Measurements from ENCODE around the gene SPEF2.

SPEF2 gene, protein sequence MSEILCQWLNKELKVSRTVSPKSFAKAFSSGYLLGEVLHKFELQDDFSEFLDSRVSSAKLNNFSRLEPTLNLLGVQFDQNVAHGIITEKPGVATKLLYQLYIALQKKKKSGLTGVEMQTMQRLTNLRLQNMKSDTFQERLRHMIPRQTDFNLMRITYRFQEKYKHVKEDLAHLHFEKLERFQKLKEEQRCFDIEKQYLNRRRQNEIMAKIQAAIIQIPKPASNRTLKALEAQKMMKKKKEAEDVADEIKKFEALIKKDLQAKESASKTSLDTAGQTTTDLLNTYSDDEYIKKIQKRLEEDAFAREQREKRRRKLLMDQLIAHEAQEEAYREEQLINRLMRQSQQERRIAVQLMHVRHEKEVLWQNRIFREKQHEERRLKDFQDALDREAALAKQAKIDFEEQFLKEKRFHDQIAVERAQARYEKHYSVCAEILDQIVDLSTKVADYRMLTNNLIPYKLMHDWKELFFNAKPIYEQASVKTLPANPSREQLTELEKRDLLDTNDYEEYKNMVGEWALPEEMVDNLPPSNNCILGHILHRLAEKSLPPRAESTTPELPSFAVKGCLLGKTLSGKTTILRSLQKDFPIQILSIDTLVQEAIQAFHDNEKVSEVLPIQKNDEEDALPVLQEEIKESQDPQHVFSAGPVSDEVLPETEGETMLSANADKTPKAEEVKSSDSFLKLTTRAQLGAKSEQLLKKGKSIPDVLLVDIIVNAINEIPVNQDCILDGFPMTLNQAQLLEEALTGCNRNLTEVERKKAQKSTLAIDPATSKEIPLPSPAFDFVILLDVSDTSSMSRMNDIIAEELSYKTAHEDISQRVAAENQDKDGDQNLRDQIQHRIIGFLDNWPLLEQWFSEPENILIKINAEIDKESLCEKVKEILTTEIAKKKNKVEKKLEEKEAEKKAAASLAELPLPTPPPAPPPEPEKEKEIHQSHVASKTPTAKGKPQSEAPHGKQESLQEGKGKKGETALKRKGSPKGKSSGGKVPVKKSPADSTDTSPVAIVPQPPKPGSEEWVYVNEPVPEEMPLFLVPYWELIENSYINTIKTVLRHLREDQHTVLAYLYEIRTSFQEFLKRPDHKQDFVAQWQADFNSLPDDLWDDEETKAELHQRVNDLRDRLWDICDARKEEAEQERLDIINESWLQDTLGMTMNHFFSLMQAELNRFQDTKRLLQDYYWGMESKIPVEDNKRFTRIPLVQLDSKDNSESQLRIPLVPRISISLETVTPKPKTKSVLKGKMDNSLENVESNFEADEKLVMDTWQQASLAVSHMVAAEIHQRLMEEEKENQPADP (N-terminal part only)

DNA sequence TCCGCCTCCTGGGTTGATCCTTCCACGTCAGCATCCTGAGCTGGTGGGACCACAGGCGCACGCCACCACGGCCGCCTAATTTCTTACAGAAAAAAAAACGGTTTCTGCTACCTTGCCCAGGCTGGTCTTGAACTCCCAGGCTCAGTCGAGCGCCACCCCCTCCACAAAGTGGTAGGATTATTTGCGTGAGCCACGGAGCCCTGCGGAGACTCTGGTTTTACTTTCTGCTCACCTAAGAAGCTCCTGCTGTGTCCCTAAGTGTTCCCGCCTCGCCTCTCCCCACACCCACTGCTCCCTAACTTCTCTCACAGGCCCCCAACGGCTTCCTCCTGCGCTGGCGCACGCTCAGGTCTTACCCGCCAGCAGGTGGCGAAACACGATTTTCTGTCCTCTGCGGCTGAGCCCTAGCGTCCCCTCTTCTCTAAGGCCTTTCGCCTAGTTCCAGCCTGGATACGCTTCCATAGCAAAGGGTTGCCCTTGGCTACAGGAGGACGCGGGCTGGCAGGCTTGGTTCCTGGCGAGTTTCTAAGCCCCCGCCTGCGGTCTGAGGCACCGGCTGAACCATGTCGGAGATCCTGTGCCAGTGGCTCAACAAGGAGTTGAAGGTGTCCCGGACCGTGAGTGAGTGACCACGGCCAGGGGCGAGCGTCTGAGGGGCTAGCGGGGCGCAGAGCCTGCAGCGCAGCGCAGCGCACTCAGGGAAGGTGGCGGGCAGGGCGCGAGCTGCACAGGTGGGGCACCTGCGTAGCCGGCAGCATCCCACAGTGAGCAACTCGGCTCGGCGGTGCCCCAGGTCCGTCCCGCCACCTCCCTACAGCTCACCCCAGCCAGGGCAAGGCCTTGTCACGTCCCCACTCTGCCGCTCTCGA is at the start of gene SPEF2:
Gene SPEF2, plus strand, starts transcription at position 429 of the 869 bp plus-strand sequence. Its CDS starts 135 bp downstream, at position 564.
- Histone ChIP-seq H3K9ac (ENCODE audit: insufficient read length, low read depth) (peak within 1 kb of the TSS; percentile 67), H3K9me3 (ENCODE audit: insufficient read depth, low read length) (no peaks in the 10 kb centered on the region), H3K4me3 (ENCODE audit: insufficient read length, low read depth) (peak within 1 kb of the TSS; percentile 85), H3K27me3 (ENCODE audit: insufficient read depth, insufficient read length) (peaks cover 14% of the 10 kb centered on the region), H3K4me1 (ENCODE audit: insufficient read depth, insufficient read length) (no peaks in the 10 kb centered on the region), H3K36me3 (ENCODE audit: insufficient read depth, insufficient read length, low read length) (no peaks in the 10 kb centered on the region)
- no peak for TF ChIP-seq SUZ12 (IDR thresholded peaks at IDR 0.05; ENCODE audit: extremely low read depth, insufficient read depth, insufficient read length)
- TF ChIP-seq ZNF274 (IDR thresholded peaks at IDR 0.05; ENCODE audit: low read depth, low read length) = no peak
- TF ChIP-seq YY1 (IDR thresholded peaks at IDR 0.05; ENCODE audit: insufficient read depth, insufficient read length) = no peak
- DNase-seq (ENCODE audit: low read depth, low spot score) = peak; percentile 82

DNA sequence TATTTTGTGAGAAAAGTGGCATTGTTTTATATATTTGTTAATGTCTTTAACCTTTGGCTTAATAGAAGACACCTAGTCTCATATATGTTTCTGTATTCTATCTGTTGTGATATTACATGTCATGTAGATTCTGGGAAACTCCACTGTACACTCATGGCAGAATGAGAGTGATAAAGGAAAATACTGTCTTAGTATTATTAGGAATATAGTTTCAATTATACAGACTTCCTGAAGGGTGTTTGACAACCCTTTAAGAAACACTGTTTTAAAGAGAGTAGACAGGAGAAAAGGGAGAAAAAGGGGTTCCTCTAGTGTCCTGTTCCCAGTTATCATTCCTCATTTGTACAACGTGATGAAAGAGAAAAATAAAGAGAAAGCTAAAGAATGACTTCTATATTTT is 42.1 kb upstream of the SPEF2 start:
- no peaks in the 10 kb centered on the region for H3K9me3 ChIP-seq (ENCODE audit: insufficient read depth, low read length)
- no peaks in the 10 kb centered on the region for H3K4me1 ChIP-seq (ENCODE audit: insufficient read depth, insufficient read length)
- no peak for DNase-seq (ENCODE audit: low read depth, low spot score)
- no peaks in the 10 kb centered on the region for H3K36me3 ChIP-seq (ENCODE audit: insufficient read depth, insufficient read length, low read length)
- no peak overlapping the region for H3K4me3 ChIP-seq (ENCODE audit: insufficient read length, low read depth)
- H3K9ac ChIP-seq (ENCODE audit: insufficient read length, low read depth) = no peak overlapping the region
- no peaks in the 10 kb centered on the region for H3K27me3 ChIP-seq (ENCODE audit: insufficient read depth, insufficient read length)
- no peak for TF ChIP-seq SUZ12 (IDR thresholded peaks at IDR 0.05; ENCODE audit: extremely low read depth, insufficient read depth, insufficient read length)
- no peak for TF ChIP-seq YY1 (IDR thresholded peaks at IDR 0.05; ENCODE audit: insufficient read depth, insufficient read length)
- TF ChIP-seq ZNF274 (IDR thresholded peaks at IDR 0.05; ENCODE audit: low read depth, low read length) = no peak

DNA sequence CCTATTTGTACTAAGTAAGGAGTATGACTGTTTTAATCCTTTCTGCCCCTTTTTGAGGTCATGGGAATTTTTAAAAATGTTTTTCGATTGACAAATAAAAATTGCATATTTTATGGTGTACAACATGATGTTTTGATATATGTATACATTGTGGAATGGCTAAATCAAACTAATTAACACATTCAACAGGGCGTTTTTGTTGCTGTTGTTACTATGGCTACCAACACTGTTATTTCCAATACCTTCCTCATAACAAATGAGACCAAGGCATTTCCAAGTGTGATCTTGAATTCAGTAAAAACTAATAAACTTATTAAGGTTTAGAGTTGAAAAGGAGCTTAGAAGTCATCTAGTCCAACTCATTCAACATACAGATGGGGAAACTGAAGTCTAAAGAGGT is 30.2 kb upstream of the SPEF2 start:
- Histone ChIP-seq H3K4me3 (ENCODE audit: insufficient read length, low read depth) (no peak overlapping the region), H3K4me1 (ENCODE audit: insufficient read depth, insufficient read length) (no peaks in the 10 kb centered on the region), H3K36me3 (ENCODE audit: insufficient read depth, insufficient read length, low read length) (no peaks in the 10 kb centered on the region), H3K27me3 (ENCODE audit: insufficient read depth, insufficient read length) (no peaks in the 10 kb centered on the region), H3K9ac (ENCODE audit: insufficient read length, low read depth) (no peak overlapping the region), H3K9me3 (ENCODE audit: insufficient read depth, low read length) (no peaks in the 10 kb centered on the region)
- no peak for DNase-seq (ENCODE audit: low read depth, low spot score)
- TF ChIP-seq YY1 (IDR thresholded peaks at IDR 0.05; ENCODE audit: insufficient read depth, insufficient read length) = no peak
- no peak for TF ChIP-seq SUZ12 (IDR thresholded peaks at IDR 0.05; ENCODE audit: extremely low read depth, insufficient read depth, insufficient read length)
- no peak for TF ChIP-seq ZNF274 (IDR thresholded peaks at IDR 0.05; ENCODE audit: low read depth, low read length)

DNA sequence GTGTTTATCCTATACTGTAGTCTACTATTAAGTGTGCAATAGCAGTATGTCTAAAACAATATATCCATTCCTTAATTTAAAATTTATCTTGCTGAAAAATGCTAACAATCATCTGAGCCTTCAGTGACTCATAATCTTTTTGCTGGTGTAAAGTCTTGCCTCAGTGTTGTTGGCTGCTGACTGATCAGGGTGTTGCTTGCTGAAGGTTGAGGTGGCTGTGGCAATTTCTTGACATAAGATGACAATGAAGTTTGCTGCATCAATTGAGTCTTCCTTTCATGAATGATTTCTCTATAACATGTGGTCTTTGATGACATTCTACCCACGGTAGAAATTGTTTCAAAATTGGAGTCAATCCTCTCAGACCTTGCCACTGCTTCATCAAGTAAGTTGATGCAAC is 24.3 kb upstream of the SPEF2 start:
- H3K36me3 ChIP-seq (ENCODE audit: insufficient read depth, insufficient read length, low read length) = no peaks in the 10 kb centered on the region
- DNase-seq (ENCODE audit: low read depth, low spot score) = no peak
- H3K9me3 ChIP-seq (ENCODE audit: insufficient read depth, low read length) = no peaks in the 10 kb centered on the region
- H3K27me3 ChIP-seq (ENCODE audit: insufficient read depth, insufficient read length) = no peaks in the 10 kb centered on the region
- no peaks in the 10 kb centered on the region for H3K4me1 ChIP-seq (ENCODE audit: insufficient read depth, insufficient read length)
- H3K9ac ChIP-seq (ENCODE audit: insufficient read length, low read depth) = no peak overlapping the region
- no peak overlapping the region for H3K4me3 ChIP-seq (ENCODE audit: insufficient read length, low read depth)
- TF ChIP-seq YY1 (IDR thresholded peaks at IDR 0.05; ENCODE audit: insufficient read depth, insufficient read length) = no peak
- no peak for TF ChIP-seq SUZ12 (IDR thresholded peaks at IDR 0.05; ENCODE audit: extremely low read depth, insufficient read depth, insufficient read length)
- TF ChIP-seq ZNF274 (IDR thresholded peaks at IDR 0.05; ENCODE audit: low read depth, low read length) = no peak

DNA sequence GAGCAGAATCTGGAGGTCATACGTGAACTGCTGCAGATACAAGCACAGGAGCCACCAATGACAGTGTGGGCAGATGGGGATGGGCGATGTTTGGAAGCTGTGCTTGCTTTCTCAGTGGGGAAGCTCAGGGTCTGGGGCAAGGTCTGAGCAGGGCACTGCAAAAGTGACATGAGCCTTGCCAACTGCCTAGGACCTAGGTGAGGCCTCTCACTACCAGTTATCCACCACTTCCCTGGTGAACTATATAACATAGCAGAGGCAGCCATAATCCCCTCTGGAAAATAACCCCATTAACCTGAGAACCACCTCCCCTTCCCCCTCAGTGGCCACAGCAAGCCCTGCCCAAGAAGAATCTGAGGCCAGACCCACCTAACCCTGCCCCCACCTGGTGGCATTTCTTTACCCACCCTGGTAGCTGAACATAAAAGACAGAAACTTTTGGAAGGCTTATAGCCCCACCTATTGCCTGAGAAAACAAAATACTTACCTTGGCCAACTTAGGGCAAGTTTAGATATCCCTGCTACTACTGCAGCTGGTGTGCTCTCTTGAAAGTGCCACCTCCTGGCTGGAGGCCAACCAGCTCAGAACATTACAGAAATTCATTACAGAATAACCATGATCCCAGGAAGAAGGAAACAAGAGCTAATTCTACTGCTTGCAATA is 18.8 kb upstream of the SPEF2 start:
- Histone ChIP-seq H3K4me1 (ENCODE audit: insufficient read depth, insufficient read length) (no peaks in the 10 kb centered on the region), H3K9ac (ENCODE audit: insufficient read length, low read depth) (no peak overlapping the region), H3K36me3 (ENCODE audit: insufficient read depth, insufficient read length, low read length) (no peaks in the 10 kb centered on the region), H3K27me3 (ENCODE audit: insufficient read depth, insufficient read length) (no peaks in the 10 kb centered on the region), H3K9me3 (ENCODE audit: insufficient read depth, low read length) (no peaks in the 10 kb centered on the region), H3K4me3 (ENCODE audit: insufficient read length, low read depth) (no peak overlapping the region)
- DNase-seq (ENCODE audit: low read depth, low spot score) = peak; percentile 11
- TF ChIP-seq ZNF274 (IDR thresholded peaks at IDR 0.05; ENCODE audit: low read depth, low read length) = no peak
- no peak for TF ChIP-seq YY1 (IDR thresholded peaks at IDR 0.05; ENCODE audit: insufficient read depth, insufficient read length)
- TF ChIP-seq SUZ12 (IDR thresholded peaks at IDR 0.05; ENCODE audit: extremely low read depth, insufficient read depth, insufficient read length) = no peak

DNA sequence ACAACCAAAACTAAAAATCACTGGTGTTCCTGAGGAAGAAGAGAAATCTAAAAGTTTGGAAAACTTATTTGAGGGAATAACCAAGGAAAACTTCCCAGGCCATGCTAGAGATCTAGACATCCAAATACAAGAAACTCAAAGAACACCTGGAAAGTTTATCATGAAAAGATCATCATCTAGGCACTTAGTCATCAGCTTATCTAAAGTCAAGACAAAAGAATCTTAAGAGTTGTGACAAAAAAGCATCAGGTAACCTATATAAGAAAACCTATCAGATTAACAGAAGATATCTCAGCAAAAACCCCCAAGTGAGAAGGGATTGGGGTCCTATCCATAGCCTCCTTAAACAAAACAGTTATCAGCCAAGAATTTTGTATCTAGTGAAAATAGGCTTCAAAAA is 17.1 kb upstream of the SPEF2 start:
- H3K36me3 ChIP-seq (ENCODE audit: insufficient read depth, insufficient read length, low read length) = no peaks in the 10 kb centered on the region
- TF ChIP-seq YY1 (IDR thresholded peaks at IDR 0.05; ENCODE audit: insufficient read depth, insufficient read length) (no peak), SUZ12 (IDR thresholded peaks at IDR 0.05; ENCODE audit: extremely low read depth, insufficient read depth, insufficient read length) (no peak), ZNF274 (IDR thresholded peaks at IDR 0.05; ENCODE audit: low read depth, low read length) (no peak)
- no peaks in the 10 kb centered on the region for H3K9me3 ChIP-seq (ENCODE audit: insufficient read depth, low read length)
- H3K4me1 ChIP-seq (ENCODE audit: insufficient read depth, insufficient read length) = no peaks in the 10 kb centered on the region
- H3K27me3 ChIP-seq (ENCODE audit: insufficient read depth, insufficient read length) = no peaks in the 10 kb centered on the region
- DNase-seq (ENCODE audit: low read depth, low spot score) = no peak
- H3K9ac ChIP-seq (ENCODE audit: insufficient read length, low read depth) = no peak overlapping the region
- no peak overlapping the region for H3K4me3 ChIP-seq (ENCODE audit: insufficient read length, low read depth)

Measured in NT2/D1 (cell line).